ENCODE results near the gene TERT. TPM values are rescaled to one million over a fixed set of nuclear protein-coding genes. Genes with fewer than 3 reads are reported as not detected.

The TERT gene
- total RNA-seq, 2 donors from 2014 or later = 7.1 to 9.8 TPM

DNA sequence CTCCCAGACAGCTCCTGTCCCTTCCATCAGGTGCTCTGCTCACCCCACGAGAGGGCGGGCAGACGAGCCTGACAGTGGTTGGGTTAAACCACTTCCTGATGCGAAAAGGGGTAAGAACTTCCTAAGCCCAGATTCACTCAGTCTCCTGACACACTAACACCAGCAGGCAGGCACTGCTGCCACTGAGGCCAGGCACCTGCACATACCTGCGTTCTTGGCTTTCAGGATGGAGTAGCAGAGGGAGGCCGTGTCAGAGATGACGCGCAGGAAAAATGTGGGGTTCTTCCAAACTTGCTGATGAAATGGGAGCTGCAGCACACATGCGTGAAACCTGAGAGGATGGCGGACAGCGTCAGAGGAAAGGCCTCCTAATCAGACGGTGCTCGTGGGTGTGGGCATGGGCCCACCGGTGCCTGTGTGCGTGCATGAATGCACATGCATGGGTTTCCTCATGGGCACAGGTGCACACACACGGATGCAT lies 39.7 kb downstream of the TERT start:
- Histone ChIP-seq H3K36me3 (ENCODE audit: control insufficient read depth, insufficient read depth, low read length) (no peaks in the 10 kb centered on the region), H3K4me1 (ENCODE audit: control insufficient read depth, insufficient read depth, low read length) (no peaks in the 10 kb centered on the region), H3K27me3 (ENCODE audit: control insufficient read depth, insufficient read depth, low read length, poor library complexity, severe bottlenecking) (no peaks in the 10 kb centered on the region), H3K27ac (ENCODE audit: low read depth, low read length) (no peak overlapping the region), H3K9ac (ENCODE audit: extremely low read depth, low read length, poor library complexity, severe bottlenecking) (no peak overlapping the region), H3K4me3 (ENCODE audit: low read length) (no peak overlapping the region), H3K9me3 (ENCODE audit: control insufficient read depth, low read length) (no peaks in the 10 kb centered on the region)
- DNase-seq = no peak
- H3K4me1 Mint-ChIP-seq = peaks cover 4% of the 10 kb centered on the region
- TF ChIP-seq CTCF (conservative IDR thresholded peaks at IDR 0.05) = no peak
- H3K36me3 Mint-ChIP-seq (ENCODE audit: low read depth) = no peaks in the 10 kb centered on the region
- H3K27me3 Mint-ChIP-seq (ENCODE audit: insufficient read depth) = no peaks in the 10 kb centered on the region
- 92 to 97% methylated on average over 16 of the region's 16 CpGs for WGBS, 2 experiments (ENCODE audit: insufficient coverage in 1 of 2, insufficient read length in 1 of 2)
- H3K4me3 Mint-ChIP-seq = no peak overlapping the region
- no peak overlapping the region for H3K27ac Mint-ChIP-seq
- H3K9me3 Mint-ChIP-seq = no peaks in the 10 kb centered on the region

- Histone ChIP-seq H3K4me1 (ENCODE audit: control insufficient read depth, insufficient read depth, low read length) (no peaks in the 10 kb centered on the region), H3K36me3 (ENCODE audit: control insufficient read depth, insufficient read depth, low read length) (no peaks in the 10 kb centered on the region), H3K27me3 (ENCODE audit: control insufficient read depth, insufficient read depth, low read length, poor library complexity, severe bottlenecking) (no peaks in the 10 kb centered on the region), H3K27ac (ENCODE audit: low read depth, low read length) (no peak overlapping the region), H3K9ac (ENCODE audit: extremely low read depth, low read length, poor library complexity, severe bottlenecking) (no peak overlapping the region), H3K4me3 (ENCODE audit: low read length) (no peak overlapping the region), H3K9me3 (ENCODE audit: control insufficient read depth, low read length) (no peaks in the 10 kb centered on the region)
- no peak for DNase-seq
- no peak for TF ChIP-seq CTCF (conservative IDR thresholded peaks at IDR 0.05)
- no peaks in the 10 kb centered on the region for H3K36me3 Mint-ChIP-seq (ENCODE audit: low read depth)
- no peak overlapping the region for H3K27ac Mint-ChIP-seq
- WGBS, 2 experiments (ENCODE audit: insufficient coverage in 1 of 2, insufficient read length in 1 of 2) = 89 to 92% methylated on average over 14 to 19 of the region's 19 CpGs
- H3K9me3 Mint-ChIP-seq = no peaks in the 10 kb centered on the region
- no peak overlapping the region for H3K4me3 Mint-ChIP-seq
- no peaks in the 10 kb centered on the region for H3K27me3 Mint-ChIP-seq (ENCODE audit: insufficient read depth)
- peaks cover 4% of the 10 kb centered on the region for H3K4me1 Mint-ChIP-seq
Observed at GRCh38 chr5:1254196-1254595, 40.7 kb downstream of the TERT start.

GRCh38 chr5:1253456-1254105 lies 41.3 kb downstream of the TERT start:
- no peak overlapping the region for H3K4me3 Mint-ChIP-seq
- Histone ChIP-seq H3K27me3 (ENCODE audit: control insufficient read depth, insufficient read depth, low read length, poor library complexity, severe bottlenecking) (no peaks in the 10 kb centered on the region), H3K4me3 (ENCODE audit: low read length) (no peak overlapping the region), H3K9ac (ENCODE audit: extremely low read depth, low read length, poor library complexity, severe bottlenecking) (no peak overlapping the region), H3K9me3 (ENCODE audit: control insufficient read depth, low read length) (no peaks in the 10 kb centered on the region), H3K27ac (ENCODE audit: low read depth, low read length) (no peak overlapping the region), H3K4me1 (ENCODE audit: control insufficient read depth, insufficient read depth, low read length) (no peaks in the 10 kb centered on the region), H3K36me3 (ENCODE audit: control insufficient read depth, insufficient read depth, low read length) (no peaks in the 10 kb centered on the region)
- WGBS, 2 experiments (ENCODE audit: insufficient coverage in 1 of 2, insufficient read length in 1 of 2) = 95% methylated on average over 25 to 33 of the region's 33 CpGs
- H3K27me3 Mint-ChIP-seq (ENCODE audit: insufficient read depth) = no peaks in the 10 kb centered on the region
- no peaks in the 10 kb centered on the region for H3K36me3 Mint-ChIP-seq (ENCODE audit: low read depth)
- H3K27ac Mint-ChIP-seq = no peak overlapping the region
- DNase-seq = no peak
- H3K9me3 Mint-ChIP-seq = no peaks in the 10 kb centered on the region
- TF ChIP-seq CTCF (conservative IDR thresholded peaks at IDR 0.05) = no peak
- H3K4me1 Mint-ChIP-seq = peaks cover 4% of the 10 kb centered on the region
